ENCODE measurements around the gene KRT86. TPM values are rescaled to one million over a fixed set of nuclear protein-coding genes. Genes with fewer than 3 reads are reported as not detected.

Gene KRT86
- total RNA-seq, 1 experiment from 2014 or later, result 2.7 TPM

GRCh38 chr12:52246720-52247621 is 27.5 kb upstream of the KRT86 start:
- H3K27ac ChIP-seq, result peak overlapping the region; percentile 90
- peaks cover 64% of the 10 kb centered on the region for H3K36me3 ChIP-seq (ENCODE audit: low read depth)
- ChIA-PET CTCF (interaction anchor here (0.5 to 1.3 kb wide), 3 partner anchors 32 to 86 kb away, joined by 3 to 4 read pairs (median 3); no protein-coding TSS in a partner anchor), POLR2A (ENCODE audit: unreplicated experiment) (interaction anchor here (0.5 to 0.7 kb wide), 4 partner anchors 91 to 658 kb away, joined by 4 to 7 read pairs (median 5); partner anchors contain the start of gene KRT8)
- H2AFZ ChIP-seq, result no peak overlapping the region
- peaks cover 8% of the 10 kb centered on the region for H3K79me2 ChIP-seq (ENCODE audit: low read depth)
- peaks cover 50% of the 10 kb centered on the region for H4K20me1 ChIP-seq (ENCODE audit: insufficient read depth)
- intact Hi-C loops (cut with micrococcal nuclease; ENCODE audit: unreplicated experiment), result no loop called here
- DNase-seq, result peak; percentile 77 to 83
- H3K4me2 ChIP-seq, result peak overlapping the region; percentile 59
- H3K9me2 ChIP-seq (ENCODE audit: insufficient read depth), result no peaks in the 10 kb centered on the region
- no peaks in the 10 kb centered on the region for H3K27me3 ChIP-seq (ENCODE audit: insufficient read depth, low read depth)
- H3F3A ChIP-seq (ENCODE audit: insufficient read depth, low read depth), result peaks cover 99% of the 10 kb centered on the region
- peaks cover 76% of the 10 kb centered on the region for H3K4me1 ChIP-seq (replicated peaks; ENCODE audit: insufficient read depth)
- no peak for TF ChIP-seq EZH2 (IDR thresholded peaks at IDR 0.05; ENCODE audit: low read depth)
- TF ChIP-seq, protein P1, sequence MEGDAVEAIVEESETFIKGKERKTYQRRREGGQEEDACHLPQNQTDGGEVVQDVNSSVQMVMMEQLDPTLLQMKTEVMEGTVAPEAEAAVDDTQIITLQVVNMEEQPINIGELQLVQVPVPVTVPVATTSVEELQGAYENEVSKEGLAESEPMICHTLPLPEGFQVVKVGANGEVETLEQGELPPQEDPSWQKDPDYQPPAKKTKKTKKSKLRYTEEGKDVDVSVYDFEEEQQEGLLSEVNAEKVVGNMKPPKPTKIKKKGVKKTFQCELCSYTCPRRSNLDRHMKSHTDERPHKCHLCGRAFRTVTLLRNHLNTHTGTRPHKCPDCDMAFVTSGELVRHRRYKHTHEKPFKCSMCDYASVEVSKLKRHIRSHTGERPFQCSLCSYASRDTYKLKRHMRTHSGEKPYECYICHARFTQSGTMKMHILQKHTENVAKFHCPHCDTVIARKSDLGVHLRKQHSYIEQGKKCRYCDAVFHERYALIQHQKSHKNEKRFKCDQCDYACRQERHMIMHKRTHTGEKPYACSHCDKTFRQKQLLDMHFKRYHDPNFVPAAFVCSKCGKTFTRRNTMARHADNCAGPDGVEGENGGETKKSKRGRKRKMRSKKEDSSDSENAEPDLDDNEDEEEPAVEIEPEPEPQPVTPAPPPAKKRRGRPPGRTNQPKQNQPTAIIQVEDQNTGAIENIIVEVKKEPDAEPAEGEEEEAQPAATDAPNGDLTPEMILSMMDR (conservative IDR thresholded peaks at IDR 0.05), result no peak
- no peak overlapping the region for H3K4me3 ChIP-seq
- no peaks in the 10 kb centered on the region for H3K9me3 ChIP-seq (ENCODE audit: insufficient read depth, low read depth)
- BruUV-seq (replicated peaks), result TSS peak; percentile 1

DNA sequence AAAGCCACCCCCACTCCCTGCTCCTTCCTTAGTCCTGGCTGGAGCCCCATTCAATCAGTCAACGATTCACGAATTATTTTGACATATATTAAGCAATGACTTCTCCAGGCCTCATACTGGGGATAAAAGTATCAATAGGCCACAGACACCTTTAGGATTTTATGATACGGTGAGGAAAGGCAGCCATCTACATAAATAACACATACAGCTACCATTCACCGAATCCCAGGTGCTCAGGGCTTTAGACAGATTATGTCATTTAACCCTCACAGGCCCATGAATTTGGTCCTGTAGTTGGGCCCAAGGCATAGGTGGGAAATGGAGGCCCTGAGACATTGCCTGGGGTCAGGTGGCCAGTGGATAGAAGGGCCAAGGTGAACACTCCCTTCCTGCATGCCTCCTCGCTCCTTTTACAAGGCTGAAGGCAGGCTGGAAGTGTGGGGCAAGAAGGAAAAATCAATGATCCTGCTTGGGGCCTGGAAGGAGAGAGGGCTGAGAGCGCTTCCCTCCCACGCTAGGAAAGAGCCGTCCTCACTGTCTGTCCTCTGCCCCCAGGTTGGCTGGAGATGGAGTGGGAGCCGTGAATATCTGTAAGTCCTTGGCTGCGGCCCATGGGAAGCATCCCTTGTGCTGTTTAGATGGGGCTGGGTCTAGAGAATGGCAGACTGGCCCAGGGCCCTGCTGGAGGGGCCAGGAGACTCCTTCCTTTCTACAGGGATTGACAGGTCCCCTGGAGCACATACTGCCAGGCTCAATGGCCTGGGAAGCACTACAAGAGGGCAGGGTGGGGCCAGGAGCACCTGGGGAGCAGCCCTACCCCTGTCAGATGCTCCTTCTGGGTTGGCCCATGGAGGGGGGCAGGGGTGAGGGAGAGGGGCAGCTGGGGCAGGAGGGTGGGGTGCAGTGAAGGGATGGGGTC is 26.6 kb upstream of the KRT86 start:
- no peak for TF ChIP-seq EZH2 (IDR thresholded peaks at IDR 0.05; ENCODE audit: low read depth)
- TF ChIP-seq, protein P1 (conservative IDR thresholded peaks at IDR 0.05), result no peak
- Histone ChIP-seq H3K36me3 (ENCODE audit: low read depth) (peaks cover 55% of the 10 kb centered on the region), H3K4me2 (peak overlapping the region; percentile 59), H3K9me3 (ENCODE audit: insufficient read depth, low read depth) (no peaks in the 10 kb centered on the region), H3K4me1 (replicated peaks; ENCODE audit: insufficient read depth) (peaks cover 67% of the 10 kb centered on the region), H4K20me1 (ENCODE audit: insufficient read depth) (peaks cover 41% of the 10 kb centered on the region), H2AFZ (no peak overlapping the region), H3K79me2 (ENCODE audit: low read depth) (peaks cover 8% of the 10 kb centered on the region), H3K27me3 (ENCODE audit: insufficient read depth, low read depth) (no peaks in the 10 kb centered on the region), H3K4me3 (no peak overlapping the region), H3K27ac (peak overlapping the region; percentile 90), H3K9me2 (ENCODE audit: insufficient read depth) (no peaks in the 10 kb centered on the region), H3F3A (ENCODE audit: insufficient read depth, low read depth) (peaks cover 99% of the 10 kb centered on the region)
- intact Hi-C loops (cut with micrococcal nuclease; ENCODE audit: unreplicated experiment), result no loop called here
- ChIA-PET CTCF (no interaction called here), POLR2A (ENCODE audit: unreplicated experiment) (interaction anchor here (0.6 to 0.7 kb wide), 3 partner anchors 23 to 632 kb away, joined by 5 to 7 read pairs (median 6); no protein-coding TSS in a partner anchor)
- BruUV-seq (replicated peaks), result no TSS peak
- no peak for DNase-seq

Data from PC-9 (cell line).